Eye (tissue), 1 donor: ENCODE measurements around the gene GLMN.
"Not testable (repeated sequence)": the region's sequence is repeated elsewhere in the genome, so short reads cannot be mapped to it uniquely, and the experiment has no call there.

Experiments
- DNase-seq: peaks from one replicate; pipeline ENCODE4 v3.0.0-alpha.2; 2015

GLMN gene

DNA sequence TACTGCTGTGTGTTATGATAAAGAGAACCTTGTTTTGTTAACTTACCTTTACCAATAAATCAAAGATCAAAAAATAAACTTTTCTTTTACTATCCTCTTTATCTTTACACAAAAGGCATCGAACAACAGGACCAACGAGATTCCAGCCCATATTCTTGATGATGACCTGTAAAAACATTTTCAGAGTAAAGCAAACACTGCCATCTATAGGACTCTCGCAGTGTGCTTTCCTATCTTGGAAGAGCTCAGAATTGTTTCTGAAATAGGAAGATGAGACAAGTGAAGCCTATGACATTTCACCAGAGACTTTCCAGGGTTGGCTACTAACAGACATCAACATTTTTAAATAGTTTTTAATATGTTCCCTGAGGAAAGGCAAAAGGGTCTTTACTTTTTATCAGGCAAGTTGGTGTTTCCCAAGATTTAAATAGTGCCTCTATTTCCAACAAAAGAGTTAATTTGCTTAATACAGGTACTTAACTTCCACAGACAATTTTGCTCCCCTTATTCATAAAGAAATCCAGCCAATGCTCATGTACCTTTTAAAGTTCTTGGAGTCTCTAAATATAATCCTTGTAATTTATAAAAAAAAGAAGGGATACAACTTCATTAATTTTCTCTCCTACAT lies 7.3 kb downstream of the GLMN start:
- peak; percentile 79 for DNase-seq

DNA sequence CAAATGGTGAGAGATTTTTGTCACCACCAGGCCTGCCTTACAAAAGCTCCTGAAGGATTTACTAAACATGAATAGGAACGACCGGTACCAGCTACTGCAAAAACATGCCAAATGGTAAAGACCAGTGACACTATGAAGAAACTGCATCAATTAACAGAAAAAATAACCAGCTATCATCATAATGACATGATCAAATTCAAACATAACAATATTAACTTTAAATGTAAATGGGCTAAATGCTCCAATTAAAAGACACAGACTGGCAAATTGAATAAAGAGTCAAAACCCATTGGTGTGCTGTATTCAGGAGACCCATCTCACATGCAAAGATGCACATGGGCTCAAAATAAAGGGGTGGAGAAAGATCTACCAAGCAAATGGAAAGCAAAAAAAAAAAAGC lies 17.4 kb downstream of the GLMN start:
- not testable (repeated sequence) for DNase-seq

DNA sequence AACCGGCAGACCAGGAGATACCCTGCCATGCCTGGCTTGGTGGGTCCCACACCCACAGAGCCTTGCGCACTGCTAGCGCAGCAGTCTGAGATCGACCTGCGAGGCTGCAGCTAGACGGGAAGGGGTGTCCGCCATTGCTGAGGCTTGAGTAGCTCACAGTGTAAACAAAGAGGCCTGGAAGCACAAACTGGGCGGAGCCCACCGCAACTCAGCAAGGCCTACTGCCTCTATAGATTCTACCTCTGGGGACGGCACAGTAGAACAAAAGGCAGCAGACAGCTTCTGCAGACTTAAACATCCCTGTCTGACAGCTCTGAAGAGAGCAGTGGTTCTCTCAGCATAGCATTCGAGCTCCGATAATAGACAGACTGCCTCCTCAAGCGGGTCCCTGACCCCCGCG lies 19.0 kb downstream of the GLMN start:
- DNase-seq: not testable (repeated sequence)

DNA sequence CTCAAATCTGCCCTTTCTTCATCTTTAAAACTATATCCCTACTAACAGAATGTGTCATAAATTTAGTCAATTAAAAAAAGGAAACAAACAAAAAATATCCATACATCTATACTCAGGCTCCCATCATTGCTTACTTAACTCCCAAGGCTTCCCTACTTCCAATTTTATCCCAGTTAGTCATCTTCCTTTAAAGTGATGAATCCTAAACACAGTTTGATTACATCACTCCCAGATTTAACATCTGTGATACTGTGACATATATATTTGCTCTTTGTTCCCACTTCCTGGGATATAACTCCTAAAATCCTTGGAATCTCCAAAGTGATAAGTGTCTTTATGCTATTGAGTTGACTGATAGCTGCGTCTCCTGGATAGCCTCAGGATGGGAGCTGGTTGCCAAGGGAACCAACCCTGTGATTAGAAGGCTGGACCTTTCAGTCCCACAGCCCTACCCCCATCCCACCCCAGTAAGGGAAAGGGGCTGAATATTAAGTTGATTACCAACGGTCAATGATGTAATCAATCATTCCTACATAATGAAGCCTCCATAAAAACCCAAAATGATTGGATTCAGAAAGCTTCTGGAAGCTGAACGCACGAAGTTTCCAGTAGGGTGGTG lies 21.6 kb downstream of the GLMN start:
- DNase-seq: no peak

DNA sequence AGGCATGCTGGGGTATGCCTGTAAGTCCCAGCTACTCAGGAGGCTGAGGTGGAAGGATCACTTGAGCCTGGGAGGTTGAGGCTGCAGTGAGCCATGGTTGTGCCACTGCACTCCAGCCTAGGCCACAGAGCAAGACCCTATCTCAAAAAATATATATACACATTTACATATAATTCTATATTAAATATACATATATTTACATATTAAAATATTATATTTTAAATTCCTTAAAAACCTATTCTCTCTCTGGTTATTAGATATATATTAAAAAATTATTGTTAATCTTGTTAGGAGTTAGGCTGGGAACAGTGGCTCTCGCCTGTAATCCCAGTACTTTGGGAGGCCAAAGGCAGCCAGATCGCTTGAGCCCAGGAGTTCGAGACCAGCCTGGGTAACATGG lies 22.7 kb downstream of the GLMN start:
- DNase-seq: no peak

DNA sequence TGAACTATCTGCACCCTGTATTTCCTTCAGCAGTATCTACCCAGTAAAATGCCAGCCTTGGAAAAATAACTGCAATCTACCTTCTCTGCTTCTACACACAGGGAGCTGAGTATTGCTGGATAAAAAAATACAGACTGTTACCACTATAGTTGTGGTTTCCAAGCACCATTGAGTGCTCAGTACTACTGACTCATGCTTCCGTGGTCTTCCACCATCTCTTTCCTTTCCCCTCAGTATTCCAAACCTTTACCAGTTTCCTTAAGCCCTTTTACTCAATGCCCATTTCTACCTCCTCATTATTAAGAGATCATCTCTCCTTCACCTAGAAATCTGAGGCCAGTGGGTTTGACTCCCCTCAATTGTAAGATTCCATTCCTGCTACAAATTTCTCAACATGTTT lies 23.8 kb downstream of the GLMN start:
- no peak for DNase-seq

DNA sequence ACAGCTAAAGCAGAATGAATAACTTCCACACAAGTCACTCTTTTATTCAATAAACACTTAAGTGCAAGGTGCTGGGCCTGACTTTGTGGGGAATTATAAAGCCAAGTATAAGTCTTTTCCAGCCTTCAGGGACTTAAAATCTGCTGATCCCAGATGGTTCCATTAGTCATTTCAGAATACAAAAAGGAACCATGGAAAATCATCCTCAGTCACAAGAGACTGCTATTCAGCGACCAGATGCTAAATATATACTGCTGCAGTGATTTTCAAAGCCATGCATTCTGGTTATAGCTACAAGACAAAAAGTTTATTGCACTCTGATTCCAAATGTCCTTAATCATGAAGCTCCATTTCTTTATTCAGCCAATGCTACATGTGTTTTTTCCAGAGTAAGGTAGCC lies 25.7 kb downstream of the GLMN start:
- no peak for DNase-seq

DNA sequence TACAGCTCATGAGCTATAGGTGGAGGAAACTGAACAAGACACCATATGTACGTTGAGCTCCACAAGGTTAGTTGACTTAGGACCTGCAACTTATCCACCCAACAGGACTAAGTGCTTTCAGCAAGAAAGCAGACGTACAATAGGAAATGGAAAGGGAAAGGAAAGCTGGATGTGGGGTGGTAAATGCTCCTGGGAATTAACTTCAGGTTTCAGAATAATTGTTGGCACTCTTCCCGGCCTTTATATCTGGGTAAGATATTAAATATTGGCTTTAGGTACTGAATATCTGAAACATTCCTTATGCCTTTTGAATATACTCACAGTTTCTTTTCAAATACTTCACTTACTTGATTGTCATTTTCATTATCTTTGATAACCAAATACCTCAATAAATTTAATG lies 36.3 kb downstream of the GLMN start:
- DNase-seq: no peak

DNA sequence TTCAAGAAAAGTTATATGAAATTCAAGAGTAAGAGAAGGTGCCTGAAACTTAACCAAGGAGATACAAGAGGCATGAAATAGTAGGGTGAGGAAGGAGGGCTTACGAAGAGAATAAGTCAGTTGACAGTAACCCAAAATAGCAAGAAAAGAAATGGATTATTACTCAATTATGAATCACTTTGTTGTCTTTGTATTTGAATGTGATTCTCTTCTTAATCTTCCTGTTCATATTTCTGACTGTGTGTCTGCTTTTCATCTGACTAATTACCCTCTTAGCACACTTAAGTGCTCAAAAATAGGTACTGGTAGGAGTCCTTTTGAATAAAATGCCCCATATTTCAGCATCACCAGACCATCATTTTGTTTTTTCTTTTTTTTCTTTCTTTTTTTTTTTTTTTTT lies 39.4 kb downstream of the GLMN start:
- no peak for DNase-seq

DNA sequence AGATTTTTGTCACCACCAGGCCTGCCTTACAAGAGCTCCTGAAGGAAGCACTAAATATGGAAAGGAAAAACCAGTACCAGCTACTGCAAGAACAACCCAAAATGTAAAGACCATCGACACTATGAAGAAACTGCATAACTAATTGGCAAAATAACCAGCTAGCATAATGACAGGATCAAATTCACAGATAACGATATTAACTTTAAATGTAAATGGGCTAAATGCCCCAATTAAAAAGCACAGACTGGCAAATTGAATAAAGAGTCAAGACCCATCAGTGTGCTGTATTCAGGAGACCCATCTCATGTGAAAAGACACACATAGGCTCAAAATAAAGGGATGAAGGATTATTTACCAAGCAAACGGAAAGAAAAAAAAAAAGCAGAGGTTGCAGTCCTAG lies 44.1 kb downstream of the GLMN start:
- not testable (repeated sequence) for DNase-seq

DNA sequence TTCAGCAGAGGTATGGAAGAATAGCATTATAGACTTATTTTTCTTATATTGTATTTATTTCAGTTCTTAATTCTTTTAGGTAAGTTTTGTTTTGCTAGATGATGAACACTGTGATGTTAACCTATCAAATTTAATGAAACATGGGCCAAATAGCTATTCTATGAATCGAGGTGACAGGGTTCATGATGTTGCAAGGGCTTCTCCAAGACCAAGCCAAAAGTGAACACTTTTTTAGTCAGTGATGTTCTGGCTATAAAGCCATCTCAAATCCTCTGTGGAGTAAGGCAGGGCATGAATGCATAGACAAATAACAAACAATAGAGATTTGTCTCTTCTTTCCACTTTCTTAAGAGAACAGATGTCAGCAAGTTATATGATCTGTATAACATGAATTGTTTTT lies 54.4 kb downstream of the GLMN start:
- no peak for DNase-seq

DNA sequence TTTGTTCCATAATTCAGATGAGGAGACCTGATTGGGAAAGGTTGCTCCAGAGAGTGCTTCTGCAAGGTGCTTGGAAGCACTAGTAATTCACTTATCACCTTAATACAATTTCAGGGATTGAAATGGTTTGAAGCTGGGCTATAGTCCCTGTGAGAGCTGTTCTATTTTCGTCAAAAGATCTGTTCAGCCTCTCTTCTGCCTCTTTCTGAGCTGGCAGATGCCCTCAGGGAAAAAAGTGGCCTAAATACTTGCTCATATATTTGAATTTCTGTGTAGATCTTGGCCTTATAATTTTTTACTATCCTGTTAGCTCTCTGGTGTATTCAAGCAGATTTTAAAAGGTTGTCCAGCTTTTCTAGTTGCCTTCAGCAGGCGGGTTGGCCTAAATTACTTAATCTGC lies 58.8 kb downstream of the GLMN start:
- DNase-seq: peak; percentile 12

DNA sequence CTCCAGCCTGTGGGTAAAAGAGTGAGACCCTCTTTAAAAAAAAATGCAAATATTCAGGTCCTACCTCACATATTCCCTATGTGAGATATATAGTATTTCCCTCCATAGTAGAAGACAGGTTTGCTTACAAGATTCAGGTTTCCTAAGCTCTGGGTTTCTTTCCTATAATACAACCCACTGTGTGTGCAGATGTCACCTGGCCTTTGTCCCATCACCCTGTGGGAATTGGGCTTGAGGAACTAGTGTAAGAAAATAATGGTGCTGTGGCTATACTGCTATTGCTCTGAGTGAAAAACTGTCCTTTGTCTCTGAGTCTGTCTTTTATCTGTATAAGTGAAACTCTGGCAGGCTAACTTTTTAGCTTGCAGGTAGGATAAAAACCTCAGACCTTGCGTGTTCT lies 68.1 kb downstream of the GLMN start:
- no peak for DNase-seq

DNA sequence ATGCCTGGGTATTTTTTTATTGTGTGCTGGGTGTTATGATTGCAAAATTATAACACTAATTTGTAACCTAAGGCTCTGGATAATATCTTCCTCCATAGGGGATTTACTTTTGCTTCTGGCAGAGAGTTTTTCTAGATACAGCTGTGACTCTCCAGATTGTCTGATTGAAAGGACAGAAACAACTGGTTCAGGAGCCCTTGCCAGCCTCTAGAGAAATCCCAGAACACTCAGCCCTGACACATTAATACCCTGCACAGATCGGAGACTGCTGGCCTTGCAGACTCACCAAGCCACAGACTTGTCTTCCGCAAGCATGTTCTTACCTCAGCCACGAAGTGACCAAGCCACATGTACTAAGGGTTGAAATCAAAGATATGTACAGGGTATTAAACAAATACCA lies 70.4 kb downstream of the GLMN start:
- no peak for DNase-seq

DNA sequence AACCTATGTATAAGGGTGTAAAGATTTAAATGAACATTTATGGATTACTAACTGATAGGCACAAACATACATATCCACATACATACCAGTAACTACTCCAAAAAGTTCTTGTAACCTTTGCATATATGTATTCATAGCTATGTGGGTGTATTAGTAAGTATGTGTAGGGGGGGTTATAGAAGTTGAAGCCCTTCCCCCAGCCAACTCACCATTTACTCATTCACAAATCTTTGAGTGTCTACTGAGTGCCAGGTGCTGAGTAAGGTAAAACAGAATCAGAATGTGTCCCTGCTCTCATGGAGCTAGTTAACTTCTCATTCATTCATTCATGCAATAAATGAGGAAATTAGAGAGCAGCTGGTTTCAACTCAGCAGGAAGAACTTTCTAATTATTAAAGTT lies 79.8 kb downstream of the GLMN start:
- DNase-seq: no peak

DNA sequence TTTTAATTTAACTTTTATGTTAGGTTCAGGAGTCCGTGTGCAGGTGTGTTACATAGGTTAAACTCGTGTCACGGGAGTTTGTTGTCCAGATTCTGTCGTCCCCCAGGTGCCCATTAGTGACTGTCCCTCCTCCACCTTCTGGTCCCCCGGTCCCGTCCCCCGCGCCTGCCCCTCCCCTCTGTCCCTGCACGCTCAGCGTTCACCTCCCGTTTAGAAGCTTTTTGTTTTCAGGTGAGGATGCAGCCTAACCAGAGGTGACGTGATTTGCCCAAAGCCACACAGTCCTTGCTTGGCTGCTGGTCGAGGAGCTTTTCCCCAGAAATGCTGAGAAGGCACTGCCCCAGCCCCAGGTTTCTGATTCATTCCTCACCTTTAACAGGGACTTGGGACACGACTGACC lies 80.2 kb downstream of the GLMN start:
- no peak for DNase-seq

DNA sequence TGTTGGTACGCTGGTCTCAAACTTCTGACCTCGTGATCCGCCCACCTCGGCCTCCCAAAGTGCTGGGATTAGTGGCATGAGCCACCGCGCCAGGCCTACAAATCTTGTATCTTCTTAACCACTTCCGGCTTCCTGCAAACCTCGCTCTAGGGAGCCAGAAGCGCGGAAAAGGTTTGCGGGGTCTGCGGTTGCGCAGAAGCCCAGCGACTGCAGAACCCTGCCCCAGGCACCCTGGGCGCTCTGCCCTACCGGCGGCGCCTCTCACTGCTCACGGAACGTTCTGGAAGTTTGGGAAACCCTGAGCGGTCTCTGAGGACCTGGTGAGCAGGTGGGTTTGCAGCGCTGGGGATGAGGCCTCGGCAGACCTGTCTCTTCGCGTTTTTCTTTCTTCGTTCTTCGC lies 81.1 kb downstream of the GLMN start, which contains the start of gene C1orf146:
Gene C1orf146 (plus strand): TSS at position 195 of the 400 bp plus-strand sequence. CDS start 13,506 bp downstream, outside the sequence.
- DNase-seq: no peak

DNA sequence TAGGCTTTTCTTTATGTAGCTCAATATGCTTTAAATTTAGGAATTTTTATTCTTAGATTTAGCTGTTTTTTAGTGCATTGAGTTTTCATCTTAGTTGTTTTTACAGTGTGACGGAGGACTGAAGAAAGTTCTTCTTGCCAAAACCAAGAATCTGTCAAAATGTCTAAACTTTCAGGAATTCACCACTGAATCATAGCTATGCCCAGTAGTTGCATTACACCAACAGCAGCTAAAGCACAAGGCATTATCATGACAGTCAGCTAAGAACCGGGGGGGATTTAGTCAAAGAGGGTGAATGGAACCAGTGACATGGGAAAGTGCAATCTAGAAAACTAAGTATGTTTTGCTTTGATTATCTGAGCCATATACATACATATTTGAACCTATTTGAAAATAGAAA lies 87.6 kb downstream of the GLMN start:
- DNase-seq: no peak

DNA sequence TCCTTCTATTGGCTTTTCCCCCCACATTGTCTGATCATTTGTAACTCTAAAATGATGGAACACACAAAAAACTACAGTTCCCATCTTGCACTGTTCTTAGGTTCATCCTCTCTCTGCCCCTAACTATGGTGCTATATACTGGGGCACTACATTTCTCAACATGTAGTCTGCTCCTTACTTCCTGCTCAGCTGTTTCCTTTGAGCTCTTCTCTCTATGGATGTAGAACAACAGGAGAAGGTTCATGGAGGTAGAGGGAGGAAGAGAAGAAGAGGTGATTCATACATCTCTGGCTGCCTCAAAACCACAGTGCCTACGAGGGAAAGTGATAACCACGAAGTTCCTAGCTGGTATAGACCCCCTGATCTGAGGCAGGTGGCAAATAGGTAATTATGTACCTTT lies 88.1 kb downstream of the GLMN start:
- no peak for DNase-seq

DNA sequence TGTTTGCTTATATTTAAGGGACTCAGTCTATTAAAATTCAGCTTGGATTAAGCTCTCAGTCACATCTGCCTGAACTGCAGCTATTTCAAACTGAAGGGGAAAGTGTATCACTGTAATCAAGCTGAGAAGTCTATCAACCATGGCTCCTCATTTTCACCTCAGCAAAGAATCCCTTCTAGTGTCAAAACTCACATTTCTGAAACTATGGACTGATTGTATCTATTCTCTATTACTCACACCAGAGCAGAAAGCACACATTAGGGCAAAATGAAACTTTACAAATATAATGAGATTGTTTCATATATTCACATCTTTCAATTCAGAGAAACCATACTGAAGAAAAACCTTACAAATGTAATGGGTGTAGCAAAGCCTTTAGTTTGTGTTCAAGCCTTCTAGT lies 95.7 kb downstream of the GLMN start:
- no peak for DNase-seq

DNA sequence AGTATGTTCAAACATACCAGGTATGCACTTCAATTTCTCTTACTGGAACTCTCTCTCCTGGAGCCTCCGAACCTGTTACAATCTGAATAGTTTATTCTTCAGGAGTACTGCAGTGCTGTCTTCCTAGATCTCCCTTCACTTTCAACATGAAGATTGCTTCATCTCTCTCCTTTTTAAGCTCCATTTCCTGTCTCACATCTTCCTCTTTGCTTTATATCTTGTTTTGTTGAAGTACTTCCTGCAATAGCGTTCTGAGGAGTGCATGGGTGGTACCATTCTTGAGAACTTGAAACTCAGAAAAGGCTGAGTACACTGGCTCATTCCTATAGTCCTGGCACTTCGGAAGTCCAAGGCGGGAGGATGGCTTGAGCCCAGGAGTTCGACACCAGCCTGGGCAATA lies 96.8 kb downstream of the GLMN start:
- DNase-seq: no peak
